Measurements from ENCODE around the gene TESPA1.

DNA sequence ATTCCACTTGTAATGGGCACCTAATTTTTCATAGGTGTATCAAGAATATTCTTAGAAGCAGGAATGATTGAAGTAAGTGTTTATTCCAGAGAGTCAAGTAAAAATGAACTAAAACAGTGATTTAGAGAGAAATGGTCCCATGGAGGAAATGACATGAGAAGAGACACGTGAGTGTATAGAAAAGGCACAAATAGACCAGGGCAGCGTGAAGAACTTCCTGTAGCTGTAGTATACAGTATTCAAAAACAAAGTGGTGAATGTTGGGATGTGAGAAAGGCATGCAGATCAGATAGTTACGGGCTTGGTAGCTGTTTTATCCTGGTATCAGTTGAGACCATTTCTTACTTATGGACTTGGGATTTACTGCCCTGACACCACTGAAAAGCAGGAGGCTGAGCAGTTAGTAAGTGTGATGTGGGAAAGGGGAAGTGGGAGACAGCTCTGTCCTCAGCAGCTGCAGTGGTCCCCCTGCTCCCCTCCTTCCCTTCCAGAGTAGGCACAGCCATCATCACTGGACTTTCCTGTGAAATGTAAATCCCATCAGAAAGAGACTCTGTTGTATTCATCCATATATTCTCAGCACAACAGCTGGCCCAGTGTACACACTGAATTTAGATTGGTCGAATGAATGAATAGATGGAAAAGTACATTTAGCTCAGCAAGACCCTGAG lies 16.8 kb upstream of the TESPA1 start:
- TF ChIP-seq, protein P1, sequence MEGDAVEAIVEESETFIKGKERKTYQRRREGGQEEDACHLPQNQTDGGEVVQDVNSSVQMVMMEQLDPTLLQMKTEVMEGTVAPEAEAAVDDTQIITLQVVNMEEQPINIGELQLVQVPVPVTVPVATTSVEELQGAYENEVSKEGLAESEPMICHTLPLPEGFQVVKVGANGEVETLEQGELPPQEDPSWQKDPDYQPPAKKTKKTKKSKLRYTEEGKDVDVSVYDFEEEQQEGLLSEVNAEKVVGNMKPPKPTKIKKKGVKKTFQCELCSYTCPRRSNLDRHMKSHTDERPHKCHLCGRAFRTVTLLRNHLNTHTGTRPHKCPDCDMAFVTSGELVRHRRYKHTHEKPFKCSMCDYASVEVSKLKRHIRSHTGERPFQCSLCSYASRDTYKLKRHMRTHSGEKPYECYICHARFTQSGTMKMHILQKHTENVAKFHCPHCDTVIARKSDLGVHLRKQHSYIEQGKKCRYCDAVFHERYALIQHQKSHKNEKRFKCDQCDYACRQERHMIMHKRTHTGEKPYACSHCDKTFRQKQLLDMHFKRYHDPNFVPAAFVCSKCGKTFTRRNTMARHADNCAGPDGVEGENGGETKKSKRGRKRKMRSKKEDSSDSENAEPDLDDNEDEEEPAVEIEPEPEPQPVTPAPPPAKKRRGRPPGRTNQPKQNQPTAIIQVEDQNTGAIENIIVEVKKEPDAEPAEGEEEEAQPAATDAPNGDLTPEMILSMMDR (IDR thresholded peaks at IDR 0.05) = no peak
- TF ChIP-seq EZH2 (IDR thresholded peaks at IDR 0.05) = no peak
